NCI-H524 (cell line): Measurements from ENCODE around the gene RALGAPB.
A peak's percentile ranks its signal among the peaks of the same experiment; 100 is the strongest.
"Not testable (repeated sequence)": the region's sequence is repeated elsewhere in the genome, so short reads cannot be mapped to it uniquely, and the experiment has no call there.

ENCODE experiments used
- DNase-seq, 2 experiments: peaks; one replicate each; lab custom pipeline; 2025; lab: John Stamatoyannopoulos, UW

RALGAPB gene

GRCh38 chr20:38447251-38447661 is 25.4 kb upstream of the RALGAPB start:
- no peak for DNase-seq

GRCh38 chr20:38447931-38448675 is 24.5 kb upstream of the RALGAPB start:
- DNase-seq, result no peak

GRCh38 chr20:38449046-38449445 is 23.6 kb upstream of the RALGAPB start:
- DNase-seq, result no peak

GRCh38 chr20:38450412-38450975 is 22.1 kb upstream of the RALGAPB start:
- no peak for DNase-seq

DNA sequence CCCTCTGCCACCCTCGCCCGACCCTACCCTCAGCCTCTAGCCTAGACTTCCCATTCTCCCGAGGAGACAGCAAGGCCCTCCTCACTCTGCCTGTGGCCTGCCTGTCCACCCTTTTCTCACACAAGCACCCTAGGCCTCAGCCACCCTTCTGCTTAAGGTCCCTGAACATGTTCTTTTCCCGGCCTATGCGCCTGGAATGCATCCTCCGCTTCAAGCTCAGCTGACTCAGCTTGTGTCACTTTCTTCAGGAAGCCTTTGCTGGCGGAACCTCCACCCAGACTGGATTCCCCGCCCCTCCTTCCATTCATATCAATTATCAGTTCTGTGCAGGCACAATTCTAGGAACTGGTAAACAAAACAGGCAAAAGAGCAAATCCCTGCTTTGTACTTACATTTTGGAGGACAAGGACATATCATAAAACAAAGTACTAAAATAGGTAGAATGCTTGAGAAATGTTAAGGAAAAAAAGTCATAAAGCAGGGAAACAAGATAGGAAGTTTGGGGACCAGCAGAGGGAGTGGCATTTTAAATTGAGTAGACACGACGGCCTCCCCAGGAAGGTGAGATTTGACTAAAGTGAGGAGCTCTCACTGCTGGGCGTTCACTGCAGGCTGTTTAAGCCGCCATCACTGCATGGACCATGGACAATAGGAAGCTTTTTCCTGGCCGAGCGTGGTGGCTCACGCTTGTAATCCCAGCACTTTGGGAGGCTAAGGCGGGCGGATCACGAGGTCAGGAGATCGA is 19.6 kb upstream of the RALGAPB start:
- no peak for DNase-seq

DNA sequence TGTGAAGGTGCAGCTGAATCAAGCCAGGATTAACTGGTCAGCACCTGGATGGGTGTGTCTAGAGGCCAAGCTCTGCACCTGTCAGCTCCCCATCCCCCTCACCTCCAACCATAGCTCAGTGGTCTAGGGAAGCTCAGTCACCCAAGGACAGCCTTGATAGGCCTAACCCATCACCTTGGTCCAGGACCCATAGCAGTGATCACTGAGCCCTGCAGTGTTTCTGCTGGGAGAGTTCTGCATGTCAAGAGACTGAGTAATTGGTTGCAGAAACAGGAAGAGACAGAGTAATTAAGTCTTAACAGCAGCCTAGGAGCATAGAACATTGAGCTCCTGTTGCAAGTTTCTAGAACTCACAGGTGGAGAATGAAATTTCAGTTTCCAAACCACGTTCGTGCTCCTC is 18.7 kb upstream of the RALGAPB start:
- DNase-seq, result no peak

GRCh38 chr20:38454556-38455473 is 17.8 kb upstream of the RALGAPB start:
- no peak for DNase-seq

DNA sequence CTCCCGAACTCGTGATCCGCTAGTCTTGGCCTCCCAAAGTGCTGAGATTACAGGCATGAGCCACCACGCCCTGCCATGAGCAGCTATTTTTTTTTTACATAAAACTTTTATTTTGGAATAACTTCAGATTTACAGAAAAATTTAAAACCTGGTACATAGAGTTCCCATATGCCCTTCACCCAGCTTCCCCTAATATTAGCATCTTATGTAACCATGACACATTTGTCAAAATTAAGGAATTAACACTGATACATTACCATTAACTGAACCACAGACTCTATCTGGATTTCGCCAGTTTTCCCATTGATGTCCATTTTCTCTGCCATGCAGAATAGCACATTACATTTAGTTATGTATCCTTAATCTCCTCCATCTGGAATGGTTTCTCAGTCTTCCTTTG is 14.3 kb upstream of the RALGAPB start:
- DNase-seq, result no peak

DNA sequence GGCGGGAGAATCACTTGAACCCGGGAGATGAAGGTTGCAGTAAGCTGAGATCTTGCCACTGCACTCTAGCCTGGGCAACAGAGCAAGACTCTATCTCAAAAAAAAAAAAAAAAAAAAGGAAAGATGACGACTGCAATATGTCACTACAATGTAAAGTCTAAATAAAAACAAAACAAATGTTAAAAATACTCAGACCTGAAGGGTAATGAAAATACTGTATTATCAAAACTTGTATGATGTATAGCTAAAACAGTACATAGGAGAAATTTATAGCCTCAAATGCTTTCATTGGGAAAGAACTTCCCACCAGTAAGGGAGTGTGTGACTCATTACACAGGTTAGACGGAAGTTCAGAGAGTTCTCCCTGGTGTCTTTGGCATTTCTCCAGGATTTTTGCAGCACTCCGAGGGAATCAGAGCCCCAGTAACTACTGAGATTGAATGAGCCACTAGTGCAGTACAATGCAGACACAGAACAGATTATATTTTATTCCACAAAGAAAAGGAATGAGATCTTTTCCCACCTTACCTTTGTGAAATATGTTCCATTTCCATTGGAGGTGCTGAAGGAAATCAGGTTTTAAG is 12.5 kb upstream of the RALGAPB start:
- peak; percentile 72 to 87 for DNase-seq

- not testable (repeated sequence) for DNase-seq
These were observed 12.0 kb upstream of the RALGAPB start for GRCh38 chr20:38460631-38461030.

DNA sequence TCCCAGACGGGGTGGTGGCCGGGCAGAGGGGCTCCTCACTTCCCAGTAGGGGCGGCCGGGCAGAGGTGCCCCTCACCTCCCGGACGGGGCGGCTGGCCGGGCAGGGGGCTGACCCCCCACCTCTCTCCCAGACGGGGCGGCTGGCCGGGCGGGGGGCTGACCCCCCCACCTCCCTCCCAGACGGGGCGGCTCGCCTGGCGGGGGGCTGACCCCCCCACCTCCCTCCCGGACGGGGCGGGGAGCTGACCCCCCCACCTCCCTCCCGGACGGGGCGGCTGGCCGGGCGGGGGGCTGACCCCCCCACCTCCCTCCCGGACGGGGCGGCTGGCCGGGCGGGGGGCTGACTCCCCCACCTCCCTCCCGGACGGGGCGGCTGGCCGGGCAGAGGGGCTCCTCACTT is 11.5 kb upstream of the RALGAPB start:
- not testable (repeated sequence) for DNase-seq

DNA sequence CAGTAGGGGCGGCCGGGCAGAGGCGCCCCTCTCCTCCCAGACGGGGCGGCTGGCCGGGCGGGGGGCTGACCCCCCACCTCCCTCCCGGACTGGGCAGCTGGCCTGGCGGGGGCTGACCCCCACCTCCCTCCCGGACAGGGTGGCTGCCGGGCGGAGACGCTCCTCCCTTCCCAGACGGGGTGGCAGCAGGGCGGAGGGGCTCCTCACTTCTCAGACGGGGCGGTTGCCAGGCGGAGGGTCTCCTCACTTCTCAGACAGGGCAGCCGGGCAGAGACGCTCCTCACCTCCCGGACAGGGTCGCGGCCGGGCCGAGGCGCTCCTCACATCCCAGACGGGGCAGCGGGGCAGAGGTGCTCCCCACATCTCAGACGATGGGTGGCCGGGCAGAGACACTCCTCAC is 11.1 kb upstream of the RALGAPB start:
- DNase-seq, result not testable (repeated sequence)

GRCh38 chr20:38466171-38466570 is 6.5 kb upstream of the RALGAPB start:
- no peak for DNase-seq

- no peak for DNase-seq
These were observed 5.7 kb upstream of the RALGAPB start for GRCh38 chr20:38466983-38467382.

DNA sequence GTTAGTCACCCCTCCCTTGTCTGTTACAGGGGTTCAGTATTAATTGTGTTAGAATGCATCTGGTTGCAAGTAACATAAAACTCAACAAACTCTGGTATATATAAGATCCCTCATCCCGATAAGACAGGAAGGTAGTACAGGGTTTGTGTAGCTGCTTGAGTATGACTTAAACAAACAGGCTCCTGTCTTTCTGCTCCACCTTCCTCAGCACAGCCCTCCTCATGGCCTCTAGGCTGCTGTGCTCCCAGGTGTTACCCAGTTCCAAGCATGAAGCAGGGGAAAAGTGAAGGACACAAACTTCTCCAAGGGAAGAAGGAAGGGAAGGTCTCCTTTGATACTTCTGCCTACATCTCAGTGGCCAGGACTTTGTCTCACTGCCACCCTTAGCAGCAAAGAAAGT is 1.4 kb upstream of the RALGAPB start:
- DNase-seq, result no peak

- DNase-seq, result no peak
These were observed 593 bp upstream of the RALGAPB start for GRCh38 chr20:38471987-38472512.

- no peak for DNase-seq
These were observed 738 bp downstream of the RALGAPB start for GRCh38 chr20:38473367-38473795.

DNA sequence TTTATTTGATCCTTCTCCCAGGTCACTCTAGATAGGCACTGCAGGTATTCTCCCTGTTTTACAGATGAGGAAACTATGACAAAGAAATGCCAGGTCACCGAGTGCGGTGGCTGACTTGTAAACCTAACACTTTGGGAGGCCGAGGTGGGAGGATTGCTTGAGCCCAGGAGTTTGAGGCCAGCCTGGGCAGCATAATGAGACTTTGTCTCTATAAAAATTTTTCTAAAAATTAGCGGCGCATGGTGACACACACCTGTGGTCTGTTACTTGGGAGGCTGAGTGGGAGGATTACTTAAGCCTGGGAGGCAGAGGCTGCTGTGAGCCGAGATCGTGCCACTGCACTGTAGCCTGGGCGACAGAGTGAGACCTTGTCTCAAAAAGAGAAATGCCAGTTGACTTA is 5.1 kb downstream of the RALGAPB start:
- DNase-seq, result no peak

DNA sequence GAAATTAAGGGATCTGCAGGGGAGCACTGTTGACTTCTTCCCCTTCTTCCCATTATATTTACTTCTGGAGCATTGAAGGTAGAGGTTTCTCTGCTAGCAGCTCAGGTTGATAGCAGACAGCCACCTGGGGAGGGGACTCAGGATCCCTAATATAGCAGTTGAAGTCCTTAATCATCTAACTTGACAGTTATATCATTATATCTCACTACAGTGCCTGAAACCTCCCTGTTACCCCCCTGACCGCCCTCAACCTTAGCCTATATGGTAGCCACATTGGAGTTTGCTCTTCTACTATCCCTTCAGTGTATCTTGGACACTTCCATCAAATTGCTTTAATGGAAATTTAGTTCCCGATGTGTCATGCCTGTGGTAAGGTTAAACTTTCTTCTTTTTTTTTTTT is 7.0 kb downstream of the RALGAPB start:
- no peak for DNase-seq

GRCh38 chr20:38485041-38485440 is 12.4 kb downstream of the RALGAPB start:
- no peak for DNase-seq

GRCh38 chr20:38489181-38489580 is 16.5 kb downstream of the RALGAPB start:
- no peak for DNase-seq
